GM12878 (cell line): Measurements from ENCODE around the gene PPP2R2D. TPM values are rescaled to one million over a fixed set of nuclear protein-coding genes. Genes with fewer than 3 reads are reported as not detected.

Experiments
- ATAC-seq: fragments of 200-7000 bp; cut with Tn5 transposase; 3 replicates; pipeline ENCODE4 v1.9.1; 2020; ENCODE audit warnings: mild to moderate bottlenecking, moderate library complexity
- BruUV-seq: library from RNA; stranded (reverse); fragments of 400-500 nt; replicated peaks from 2 replicates; lab custom pipeline; 2021; lab: Mats Ljungman, UMichigan
- CTCF ChIA-PET: fragments of 300-600 bp; sonication (Branson Sonifier 250); formaldehyde crosslinking; extraction: SDS; loops from one replicate; lab custom pipeline; 2021; ENCODE audit warnings: inconsistent platforms; lab: Yijun Ruan, JAX
- POLR2A ChIA-PET: fragments of 350-600 bp; formaldehyde crosslinking; extraction: SDS; loops from one replicate; lab custom pipeline; 2021; ENCODE audit warnings: inconsistent platforms; lab: Charles Lee
- RAD21 ChIA-PET: fragments of 300-600 bp; sonication (Branson Sonifier 250); formaldehyde crosslinking; loops from one replicate; lab custom pipeline; 2023; ENCODE audit warnings: antibody characterized with exemption; ENCODE audit not compliant: unreplicated experiment; lab: Charles Lee
- SMC1A ChIA-PET: fragments of 300-600 bp; sonication (Branson Sonifier 250); formaldehyde crosslinking; loops from one replicate; lab custom pipeline; 2023; ENCODE audit not compliant: unreplicated experiment, uncharacterized antibody; lab: Charles Lee
- DNase-seq: peaks from one replicate; pipeline ENCODE4 v3.0.0-alpha.2; 2011; ENCODE audit warnings: low read depth, low spot score
- FAIRE-seq: peaks from 3 replicates; lab custom pipeline; 2011; peaks lifted over from hg19 to GRCh38; lab: Jason Lieb, UNC
- H2AFZ ChIP-seq: 2 replicates; pipeline ENCODE4 v1.6.0; 2011; ENCODE audit warnings: low read depth, low read length, control low read depth; ENCODE audit not compliant: control insufficient read depth
- H3K27ac ChIP-seq: 2 replicates; pipeline ENCODE4 v1.5.1; 2011; ENCODE audit warnings: control low read depth; ENCODE audit not compliant: control insufficient read depth, insufficient read depth
- H3K27me3 ChIP-seq, 2 experiments: replicated peaks in 1 of 2; 2 replicates each; pipeline versions ENCODE4 v1.6.0 to v1.6.1; 2011; ENCODE audit warnings: low read length in 1 of 2; ENCODE audit not compliant: control insufficient read depth in 2 of 2, insufficient read depth in 2 of 2
- H3K36me3 ChIP-seq, 2 experiments: 2 replicates each; pipeline ENCODE4 v1.5.1; 2011; ENCODE audit warnings: low read length in 1 of 2; ENCODE audit not compliant: control insufficient read depth in 2 of 2, insufficient read depth in 2 of 2
- H3K4me1 ChIP-seq: 2 replicates; pipeline ENCODE4 v1.6.1; 2011; ENCODE audit warnings: mild to moderate bottlenecking, low read length, moderate library complexity, mixed read lengths; ENCODE audit not compliant: control insufficient read depth, insufficient read depth
- H3K4me2 ChIP-seq: 2 replicates; pipeline ENCODE4 v1.6.0; 2011; ENCODE audit warnings: control low read depth; ENCODE audit not compliant: control insufficient read depth, insufficient read depth
- H3K4me3 ChIP-seq: fragments of 200-600 bp; sonication (generic); 2 replicates; pipeline ENCODE4 v1.5.1; 2016
- H3K79me2 ChIP-seq: 2 replicates; pipeline ENCODE4 v1.6.0; 2011; ENCODE audit warnings: low read length; ENCODE audit not compliant: control insufficient read depth, insufficient read depth
- H3K9ac ChIP-seq: 2 replicates; pipeline ENCODE4 v1.8.0; 2011; ENCODE audit warnings: low read length, control low read depth, mixed read lengths; ENCODE audit not compliant: control insufficient read depth, insufficient read depth
- H3K9me3 ChIP-seq: replicated peaks from 3 replicates; pipeline ENCODE4 v1.5.1; 2011; ENCODE audit warnings: mild to moderate bottlenecking, low read length; ENCODE audit not compliant: control insufficient read depth, insufficient read depth
- H4K20me1 ChIP-seq: 2 replicates; pipeline ENCODE4 v1.6.0; 2011; ENCODE audit not compliant: control insufficient read depth, insufficient read depth
- EP300 ChIP-seq, 2 experiments: fragments of 150-350 bp in 1 of 2; IDR thresholded peaks; 2 replicates each; pipeline ENCODE4 v1.6.1; 2011 to 2012; ENCODE audit warnings: low read depth in 2 of 2, low read length in 2 of 2, borderline replicate concordance in 1 of 2, improper control_type of control experiment in 1 of 2, inconsistent platforms in 1 of 2; ENCODE audit not compliant: control insufficient read depth in 1 of 2
- NBN ChIP-seq: fragments of 450-650 bp; IDR thresholded peaks from 2 replicates; pipeline ENCODE4 v1.6.1; 2016
- ZBTB11 ChIP-seq: fragments of 450-650 bp; formaldehyde crosslinking; IDR thresholded peaks from 2 replicates; pipeline ENCODE4 v1.5.0; 2022; ENCODE audit warnings: mild to moderate bottlenecking, missing genetic modification characterization
- ZNF592 ChIP-seq: fragments of 450-650 bp; IDR thresholded peaks from 2 replicates; pipeline ENCODE4 v1.6.1; 2017; ENCODE audit warnings: mild to moderate bottlenecking, moderate library complexity
- WGBS: methylation state at CpG from one replicate; pipeline ENCODE4 v1.1.6; 2016; ENCODE audit warnings: low lambda C conversion rate; ENCODE audit not compliant: insufficient replicate concordance, insufficient coverage; ENCODE audit errors: missing lambda C conversion rate; 5-methylcytosine and 5-hydroxymethylcytosine counted together
- in situ Hi-C: fragments of 300-500 bp; cut with MboI; formaldehyde crosslinking; loops from 9 replicates; pipeline ENCODE4 v1.14.3; 2018; ENCODE audit warnings: mixed read lengths
- intact Hi-C: fragments of 100-400 bp; cut with micrococcal nuclease; formaldehyde crosslinking; loops from one replicate; pipeline ENCODE4 v1.14.2; 2022; ENCODE audit not compliant: unreplicated experiment
- polyA plus RNA-seq, 11 experiments: library from polyadenylated mRNA; depleted of rRNA in 4 of 11; unstranded in 6 of 11; stranded (reverse) in 5 of 11; fragments of >200 nt; fragmentation: Nextera tagmentation in 4 of 11; fragmentation: Illumina TruSeq in 1 of 11; extraction: Ambion mirVana in 4 of 11; extraction: Trizol in 1 of 11; gene quantifications; 1 replicate in 1 of 11; 2 replicates in 10 of 11; pipeline versions ENCODE4 v1.2.1 to v1.2.3, GENCODE V29; 2011 to 2016; ENCODE audit warnings: inconsistent platforms in 2 of 11, missing spikeins in 2 of 11, low read depth in 1 of 11
- total RNA-seq, 4 experiments: library from RNA; depleted of rRNA in 3 of 4; stranded (reverse); fragments of >200 nt in 3 of 4; fragmentation: Illumina TruSeq in 1 of 4; extraction: Trizol in 1 of 4; gene quantifications; 2 replicates each; pipeline versions ENCODE4 v1.2.1 to v1.2.3, GENCODE V29; 2013 to 2021

PPP2R2D gene
- total and polyA plus RNA-seq, 10 of the 15 experiments (the other 5 are each of a cell fraction or from before 2014, with no cell fraction given) = 2.8 to 41.9 (median 21.8) TPM

- FAIRE-seq (no peak), DNase-seq (no peak), ATAC-seq (no peak)
- Histone ChIP-seq H4K20me1 (no peaks in the 10 kb centered on the region), H3K27ac (no peak overlapping the region), H3K9ac (no peak overlapping the region), H3K9me3 (no peaks in the 10 kb centered on the region), H3K36me3 (no peaks in the 10 kb centered on the region), H3K4me1 (no peaks in the 10 kb centered on the region), H3K4me3 (no peak overlapping the region), H3K79me2 (no peaks in the 10 kb centered on the region), H2AFZ (no peak overlapping the region), H3K27me3 (no peaks in the 10 kb centered on the region), H3K4me2 (no peak overlapping the region)
- intact Hi-C loops = no loop called here
- SMC1A ChIA-PET = no interaction called here
- no TSS peak for BruUV-seq
- in situ Hi-C loops = no loop called here
- POLR2A ChIA-PET = no interaction called here
- TF ChIP-seq NBN (no peak), ZNF592 (no peak), ZBTB11 (CRISPR knock-in tag) (no peak), EP300 (IDR thresholded peaks at IDR 0.05; ENCODE audit: borderline replicate concordance in 1 of 2, control insufficient read depth in 1 of 2, low read depth in 2 of 2, low read length in 2 of 2) (no peak)
- RAD21 ChIA-PET = no interaction called here
- CTCF ChIA-PET = no interaction called here
- WGBS = 49% methylated on average over 12 of the region's 14 CpGs
Measured at GRCh38 chr10:131993275-131993674, 92.5 kb downstream of the PPP2R2D start.
